Measurements from ENCODE around the gene PRIMPOL.

Gene PRIMPOL

DNA sequence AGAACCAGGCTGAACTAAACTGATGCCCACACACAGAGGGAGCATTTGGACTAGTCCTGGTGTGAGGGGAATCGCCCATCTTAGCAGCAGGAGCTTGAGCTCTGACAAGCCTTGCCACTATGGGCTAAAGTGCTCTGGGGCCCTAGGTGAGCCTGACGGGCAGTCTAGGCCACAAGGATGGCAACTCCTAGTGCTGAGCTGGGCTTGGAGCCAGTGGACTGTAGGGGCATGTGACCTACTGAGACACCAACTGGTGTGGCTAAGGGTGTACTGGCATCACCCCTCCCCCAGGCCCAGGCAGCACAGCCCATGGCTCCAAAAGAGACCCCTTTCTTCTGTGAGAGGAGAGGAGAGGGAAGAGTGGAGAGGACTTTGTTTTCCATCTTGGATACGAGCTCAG lies 69.9 kb downstream of the PRIMPOL start:
- Histone ChIP-seq H3K27ac (ENCODE audit: low read length) (no peak overlapping the region), H3K36me3 (replicated peaks; ENCODE audit: low read depth, low read length) (no peaks in the 10 kb centered on the region), H3K9me3 (ENCODE audit: insufficient read depth, low read length) (no peaks in the 10 kb centered on the region), H3K9ac (ENCODE audit: low read length) (no peak overlapping the region), H2AFZ (ENCODE audit: low read depth, low read length) (no peak overlapping the region), H4K20me1 (ENCODE audit: insufficient read depth, low read length) (no peaks in the 10 kb centered on the region), H3K4me2 (ENCODE audit: low read length) (no peak overlapping the region), H3K79me2 (ENCODE audit: low read length) (0 out of 2 replicates have a peak, but pooled peaks cover 3% of the 10 kb centered on the region), H3K4me3 (ENCODE audit: low read length) (no peak overlapping the region), H3K27me3 (ENCODE audit: low read depth, low read length) (no peaks in the 10 kb centered on the region), H3K4me1 (ENCODE audit: low read length) (no peaks in the 10 kb centered on the region)
- TF ChIP-seq, protein P1, sequence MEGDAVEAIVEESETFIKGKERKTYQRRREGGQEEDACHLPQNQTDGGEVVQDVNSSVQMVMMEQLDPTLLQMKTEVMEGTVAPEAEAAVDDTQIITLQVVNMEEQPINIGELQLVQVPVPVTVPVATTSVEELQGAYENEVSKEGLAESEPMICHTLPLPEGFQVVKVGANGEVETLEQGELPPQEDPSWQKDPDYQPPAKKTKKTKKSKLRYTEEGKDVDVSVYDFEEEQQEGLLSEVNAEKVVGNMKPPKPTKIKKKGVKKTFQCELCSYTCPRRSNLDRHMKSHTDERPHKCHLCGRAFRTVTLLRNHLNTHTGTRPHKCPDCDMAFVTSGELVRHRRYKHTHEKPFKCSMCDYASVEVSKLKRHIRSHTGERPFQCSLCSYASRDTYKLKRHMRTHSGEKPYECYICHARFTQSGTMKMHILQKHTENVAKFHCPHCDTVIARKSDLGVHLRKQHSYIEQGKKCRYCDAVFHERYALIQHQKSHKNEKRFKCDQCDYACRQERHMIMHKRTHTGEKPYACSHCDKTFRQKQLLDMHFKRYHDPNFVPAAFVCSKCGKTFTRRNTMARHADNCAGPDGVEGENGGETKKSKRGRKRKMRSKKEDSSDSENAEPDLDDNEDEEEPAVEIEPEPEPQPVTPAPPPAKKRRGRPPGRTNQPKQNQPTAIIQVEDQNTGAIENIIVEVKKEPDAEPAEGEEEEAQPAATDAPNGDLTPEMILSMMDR (IDR thresholded peaks at IDR 0.05; ENCODE audit: low read depth, low read length): no peak
- TF ChIP-seq EZH2phosphoT487 (IDR thresholded peaks at IDR 0.05; ENCODE audit: low read depth): no peak

DNA sequence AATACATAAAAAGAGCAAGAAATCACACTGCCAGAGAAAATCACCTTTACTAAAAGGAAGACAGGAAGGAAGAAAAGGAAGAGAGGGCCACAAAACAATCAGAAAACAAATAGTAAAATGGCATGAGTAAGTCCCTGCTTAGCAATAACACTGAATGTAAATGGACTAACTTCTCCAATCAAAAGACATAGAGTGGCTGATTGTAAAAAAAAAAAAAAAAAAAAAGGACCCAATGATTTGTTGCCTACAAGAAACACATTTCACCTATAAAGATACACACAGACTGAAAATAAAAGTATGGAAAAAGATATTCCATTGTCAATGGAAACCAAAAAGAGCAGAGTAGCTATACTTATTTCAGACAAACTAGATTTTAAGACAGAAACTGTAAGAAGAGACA lies 71.7 kb downstream of the PRIMPOL start:
- H3K79me2 ChIP-seq (ENCODE audit: low read length): 0 out of 2 replicates have a peak, but pooled peaks cover 3% of the 10 kb centered on the region

DNA sequence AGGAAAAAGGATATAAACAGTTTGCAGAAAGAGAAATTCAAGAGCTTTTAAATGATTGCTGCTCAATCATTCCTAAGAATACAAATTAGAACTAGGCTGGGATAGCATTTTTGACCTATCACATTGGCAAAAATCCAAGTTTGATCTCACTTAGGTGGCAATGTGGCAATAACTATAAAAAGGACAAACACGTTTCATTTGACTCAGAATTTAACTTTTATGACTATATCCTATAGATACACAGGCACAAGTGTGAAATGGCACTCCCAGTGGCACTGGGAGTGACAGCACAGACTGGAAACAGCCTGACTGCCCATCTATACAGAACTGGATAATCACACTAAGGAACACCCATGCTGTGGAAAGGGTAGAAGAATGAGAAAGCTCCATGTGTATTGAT lies 73.3 kb downstream of the PRIMPOL start:
- H3K4me2 ChIP-seq (ENCODE audit: low read length): no peak overlapping the region
- H3K9me3 ChIP-seq (ENCODE audit: insufficient read depth, low read length): no peaks in the 10 kb centered on the region
- TF ChIP-seq EZH2phosphoT487 (IDR thresholded peaks at IDR 0.05; ENCODE audit: low read depth): no peak
- TF ChIP-seq, protein P1 (IDR thresholded peaks at IDR 0.05; ENCODE audit: low read depth, low read length): no peak
- H4K20me1 ChIP-seq (ENCODE audit: insufficient read depth, low read length): no peaks in the 10 kb centered on the region
- no peaks in the 10 kb centered on the region for H3K4me1 ChIP-seq (ENCODE audit: low read length)
- H3K36me3 ChIP-seq (replicated peaks; ENCODE audit: low read depth, low read length): no peaks in the 10 kb centered on the region
- H3K27ac ChIP-seq (ENCODE audit: low read length): no peak overlapping the region
- H3K9ac ChIP-seq (ENCODE audit: low read length): no peak overlapping the region
- H3K79me2 ChIP-seq (ENCODE audit: low read length): 0 out of 2 replicates have a peak, but pooled peaks cover 3% of the 10 kb centered on the region
- no peaks in the 10 kb centered on the region for H3K27me3 ChIP-seq (ENCODE audit: low read depth, low read length)
- H3K4me3 ChIP-seq (ENCODE audit: low read length): no peak overlapping the region
- H2AFZ ChIP-seq (ENCODE audit: low read depth, low read length): no peak overlapping the region

More for the DNA sequence above, 71.7 kb downstream of the PRIMPOL start:
- no peak for TF ChIP-seq EZH2phosphoT487 (IDR thresholded peaks at IDR 0.05; ENCODE audit: low read depth)
- TF ChIP-seq, protein P1 (IDR thresholded peaks at IDR 0.05; ENCODE audit: low read depth, low read length): no peak
- Histone ChIP-seq H3K4me1 (ENCODE audit: low read length) (no peaks in the 10 kb centered on the region), H3K4me2 (ENCODE audit: low read length) (no peak overlapping the region), H2AFZ (ENCODE audit: low read depth, low read length) (no peak overlapping the region), H3K27me3 (ENCODE audit: low read depth, low read length) (no peaks in the 10 kb centered on the region), H3K9me3 (ENCODE audit: insufficient read depth, low read length) (no peaks in the 10 kb centered on the region), H4K20me1 (ENCODE audit: insufficient read depth, low read length) (no peaks in the 10 kb centered on the region), H3K27ac (ENCODE audit: low read length) (no peak overlapping the region), H3K9ac (ENCODE audit: low read length) (no peak overlapping the region), H3K4me3 (ENCODE audit: low read length) (no peak overlapping the region), H3K36me3 (replicated peaks; ENCODE audit: low read depth, low read length) (no peaks in the 10 kb centered on the region)

DNA sequence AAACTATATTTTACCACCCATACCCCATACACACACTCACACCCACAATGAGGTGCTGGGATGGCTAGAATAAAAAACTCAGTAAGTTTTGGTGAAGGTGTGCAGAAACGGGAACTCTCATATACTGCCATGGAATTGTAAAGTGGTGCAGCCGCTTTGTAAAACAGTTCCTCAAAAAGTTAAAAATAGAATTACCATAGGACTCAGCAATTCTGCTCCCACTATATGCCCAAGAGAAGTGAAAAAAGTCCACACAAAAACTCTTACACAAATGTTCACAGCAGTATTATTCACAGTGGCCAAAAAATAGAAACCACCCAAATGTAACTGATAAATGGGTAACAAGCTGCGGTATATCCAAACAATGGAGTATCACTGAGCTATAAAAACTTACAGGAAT lies 77.9 kb downstream of the PRIMPOL start:
- peaks cover 6% of the 10 kb centered on the region; the same call in 1 of the 2 replicates for H3K4me1 ChIP-seq (ENCODE audit: low read length)
- H3K27ac ChIP-seq (ENCODE audit: low read length): no peak overlapping the region
- no peak overlapping the region for H3K4me2 ChIP-seq (ENCODE audit: low read length)
- peaks cover 23% of the 10 kb centered on the region for H3K79me2 ChIP-seq (ENCODE audit: low read length)
- TF ChIP-seq, protein P1 (IDR thresholded peaks at IDR 0.05; ENCODE audit: low read depth, low read length): no peak
- no peak for TF ChIP-seq EZH2phosphoT487 (IDR thresholded peaks at IDR 0.05; ENCODE audit: low read depth)
- no peak overlapping the region for H3K4me3 ChIP-seq (ENCODE audit: low read length)
- H3K27me3 ChIP-seq (ENCODE audit: low read depth, low read length): no peaks in the 10 kb centered on the region
- H3K9me3 ChIP-seq (ENCODE audit: insufficient read depth, low read length): no peaks in the 10 kb centered on the region
- H3K9ac ChIP-seq (ENCODE audit: low read length): no peak overlapping the region
- no peaks in the 10 kb centered on the region for H3K36me3 ChIP-seq (replicated peaks; ENCODE audit: low read depth, low read length)
- H2AFZ ChIP-seq (ENCODE audit: low read depth, low read length): no peak overlapping the region
- peaks cover 4% of the 10 kb centered on the region; the same call in 1 of the 2 replicates for H4K20me1 ChIP-seq (ENCODE audit: insufficient read depth, low read length)
